Lung (tissue), 12 donors: ENCODE measurements around the gene AFAP1. TPM values are rescaled to one million over a fixed set of nuclear protein-coding genes. Genes with fewer than 3 reads are reported as not detected.
A peak's percentile ranks its signal among the peaks of the same experiment; 100 is the strongest.

Experiments used
- ATAC-seq: fragments of 200-7000 bp; cut with Tn5 transposase; one replicate; pipeline ENCODE4 v1.9.1; 2020; ENCODE audit warnings: moderate number of reproducible peaks; ENCODE audit not compliant: insufficient read depth, low FRiP score
- DNase-seq, 3 donors: peaks; one replicate each; pipeline ENCODE4 v3.0.0-alpha.2; 2013 to 2017
- H3K27ac ChIP-seq, 2 donors: one replicate each; pipeline ENCODE4 v1.5.1; 2013; ENCODE audit warnings: mild to moderate bottlenecking in 2 of 2, moderate library complexity in 2 of 2, control low read depth in 1 of 2, inconsistent platforms in 1 of 2, low read depth in 1 of 2, low read length in 1 of 2
- H3K27me3 ChIP-seq, 3 donors: one replicate each; pipeline ENCODE4 v1.5.1; 2013; ENCODE audit warnings: low read length in 2 of 3; ENCODE audit not compliant: control insufficient read depth in 3 of 3, insufficient read depth in 3 of 3
- H3K36me3 ChIP-seq, 4 donors: one replicate each; pipeline ENCODE4 v1.5.1; 2013; ENCODE audit warnings: low read length in 4 of 4, mild to moderate bottlenecking in 1 of 4, moderate library complexity in 1 of 4; ENCODE audit not compliant: control insufficient read depth in 4 of 4, insufficient read depth in 4 of 4
- H3K4me1 ChIP-seq, 5 donors: one replicate each; pipeline ENCODE4 v1.5.1; 2013; ENCODE audit warnings: low read length in 5 of 5, mild to moderate bottlenecking in 2 of 5, moderate library complexity in 1 of 5; ENCODE audit not compliant: control insufficient read depth in 5 of 5, insufficient read depth in 5 of 5
- H3K4me3 ChIP-seq: one replicate; pipeline ENCODE4 v1.5.1; 2013; ENCODE audit warnings: mild to moderate bottlenecking, control low read depth, moderate library complexity
- H3K9ac ChIP-seq, 2 donors: one replicate each; pipeline ENCODE4 v1.5.1; 2013; ENCODE audit warnings: low read length in 2 of 2, control low read depth in 1 of 2; ENCODE audit not compliant: insufficient read depth in 1 of 2
- H3K9me3 ChIP-seq, 4 donors: one replicate each; pipeline ENCODE4 v1.5.1; 2013; ENCODE audit warnings: low read length in 3 of 4, mild to moderate bottlenecking in 1 of 4, moderate library complexity in 1 of 4; ENCODE audit not compliant: control insufficient read depth in 4 of 4, insufficient read depth in 3 of 4
- CTCF ChIP-seq: IDR thresholded peaks from 2 replicates; pipeline ENCODE4 v1.5.1; 2012; ENCODE audit warnings: mild to moderate bottlenecking; ENCODE audit errors: control extremely low read depth, extremely low read depth
- WGBS, 2 donors: extraction: QIAGEN DNeasy Blood & Tissue Kit; methylation state at CpG; one replicate each; pipeline ENCODE4 v1.1.7; 2013; 5-methylcytosine and 5-hydroxymethylcytosine counted together
- polyA plus RNA-seq, 2 donors: library from polyadenylated mRNA; stranded (reverse); fragments of 200-250 nt; gene quantifications; one replicate each; pipeline ENCODE4 v1.2.1, GENCODE V29; 2013
- total RNA-seq, 2 donors: library from RNA; depleted of rRNA in 1 of 2; stranded (reverse); fragments of >200 nt in 1 of 2; gene quantifications; one replicate each; pipeline ENCODE4 v1.2.1, GENCODE V29; 2014 to 2021
- donor health status: control.
- donor health status: control.
- donor health status: Bipolar disorder and iron deficiency.
- donor health status: healthy.
- donor health status: DM: yes; HTN: yes; CAD: no.

AFAP1 gene
- total and polyA plus RNA-seq, 4 donors = 5.3 to 34.1 (median 12.3) TPM

GRCh38 chr4:7781993-7782392 is 157.7 kb downstream of the AFAP1 start:
- H3K4me3 ChIP-seq = no peak overlapping the region
- H3K27me3 ChIP-seq = no peaks in the 10 kb centered on the region
- peaks cover 6 to 34% (median 15%) of the 10 kb centered on the region in 5 donors for H3K4me1 ChIP-seq
- H3K9me3 ChIP-seq = no peaks in the 10 kb centered on the region
- 84% methylated on average over 17 of the region's 17 CpGs for WGBS, 2 donors
- no peak for TF ChIP-seq CTCF
- H3K27ac ChIP-seq = peak overlapping the region; percentile 22 to 86
- ATAC-seq = no peak
- peaks cover 0 to 29% (median 15%) of the 10 kb centered on the region in 4 donors for H3K36me3 ChIP-seq
- no peak for DNase-seq
- no peak overlapping the region for H3K9ac ChIP-seq

GRCh38 chr4:7781366-7781765 is 158.3 kb downstream of the AFAP1 start:
- Histone ChIP-seq H3K9me3 (no peaks in the 10 kb centered on the region), H3K4me1 (peaks cover 6 to 34% (median 15%) of the 10 kb centered on the region in 5 donors), H3K36me3 (peaks cover 0 to 29% (median 15%) of the 10 kb centered on the region in 4 donors), H3K9ac (no peak overlapping the region), H3K27me3 (no peaks in the 10 kb centered on the region), H3K27ac (peak overlapping the region; percentile 77 to 80), H3K4me3 (no peak overlapping the region)
- peak in 2 of 3 donors; percentile 34 to 50 for DNase-seq
- 37 to 53% methylated on average over 13 of the region's 13 CpGs for WGBS, 2 donors
- TF ChIP-seq CTCF = no peak
- no peak for ATAC-seq

GRCh38 chr4:7780751-7781348 is 158.8 kb downstream of the AFAP1 start:
- peak overlapping the region; percentile 77 to 80 for H3K27ac ChIP-seq
- 74 to 87% methylated on average over 5 of the region's 5 CpGs for WGBS, 2 donors
- DNase-seq (peak in 1 of 3 donors; percentile 34), ATAC-seq (no peak)
- H3K4me3 ChIP-seq = no peak overlapping the region
- H3K4me1 ChIP-seq = peaks cover 6 to 34% (median 15%) of the 10 kb centered on the region in 5 donors
- TF ChIP-seq CTCF = no peak
- H3K9me3 ChIP-seq = no peaks in the 10 kb centered on the region
- H3K36me3 ChIP-seq = peaks cover 0 to 28% (median 15%) of the 10 kb centered on the region in 4 donors
- H3K9ac ChIP-seq = no peak overlapping the region
- no peaks in the 10 kb centered on the region for H3K27me3 ChIP-seq

DNA sequence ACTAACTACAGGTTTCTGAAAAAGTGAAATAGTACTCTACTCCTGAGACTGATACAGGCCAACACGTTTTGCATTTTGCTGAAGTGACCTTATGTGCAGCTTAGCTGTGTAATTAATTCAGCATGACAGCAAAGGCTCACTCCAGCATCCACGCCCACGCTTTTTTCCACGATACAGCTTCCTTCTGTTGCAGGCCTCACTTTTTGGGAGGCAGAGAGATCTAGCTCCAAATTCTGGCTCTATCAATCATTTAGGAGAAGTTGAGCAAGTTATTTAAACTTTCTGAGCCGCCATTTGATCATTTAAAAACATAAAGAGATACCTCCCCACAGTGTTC is 160.3 kb downstream of the AFAP1 start:
- peak overlapping the region in 1 of 2 donors; percentile 60 for H3K9ac ChIP-seq
- DNase-seq (no peak), ATAC-seq (no peak)
- no peak overlapping the region for H3K4me3 ChIP-seq
- peaks cover 6 to 34% (median 15%) of the 10 kb centered on the region in 5 donors for H3K4me1 ChIP-seq
- H3K9me3 ChIP-seq = no peaks in the 10 kb centered on the region
- WGBS, 2 donors = 63 to 78% methylated on average over 5 of the region's 5 CpGs
- H3K27ac ChIP-seq = peak overlapping the region in 1 of 2 donors; percentile 77
- TF ChIP-seq CTCF = no peak
- no peaks in the 10 kb centered on the region for H3K27me3 ChIP-seq
- peaks cover 0 to 19% (median 14%) of the 10 kb centered on the region in 4 donors for H3K36me3 ChIP-seq
